ENCODE data around the gene ATAD3B.

DNA sequence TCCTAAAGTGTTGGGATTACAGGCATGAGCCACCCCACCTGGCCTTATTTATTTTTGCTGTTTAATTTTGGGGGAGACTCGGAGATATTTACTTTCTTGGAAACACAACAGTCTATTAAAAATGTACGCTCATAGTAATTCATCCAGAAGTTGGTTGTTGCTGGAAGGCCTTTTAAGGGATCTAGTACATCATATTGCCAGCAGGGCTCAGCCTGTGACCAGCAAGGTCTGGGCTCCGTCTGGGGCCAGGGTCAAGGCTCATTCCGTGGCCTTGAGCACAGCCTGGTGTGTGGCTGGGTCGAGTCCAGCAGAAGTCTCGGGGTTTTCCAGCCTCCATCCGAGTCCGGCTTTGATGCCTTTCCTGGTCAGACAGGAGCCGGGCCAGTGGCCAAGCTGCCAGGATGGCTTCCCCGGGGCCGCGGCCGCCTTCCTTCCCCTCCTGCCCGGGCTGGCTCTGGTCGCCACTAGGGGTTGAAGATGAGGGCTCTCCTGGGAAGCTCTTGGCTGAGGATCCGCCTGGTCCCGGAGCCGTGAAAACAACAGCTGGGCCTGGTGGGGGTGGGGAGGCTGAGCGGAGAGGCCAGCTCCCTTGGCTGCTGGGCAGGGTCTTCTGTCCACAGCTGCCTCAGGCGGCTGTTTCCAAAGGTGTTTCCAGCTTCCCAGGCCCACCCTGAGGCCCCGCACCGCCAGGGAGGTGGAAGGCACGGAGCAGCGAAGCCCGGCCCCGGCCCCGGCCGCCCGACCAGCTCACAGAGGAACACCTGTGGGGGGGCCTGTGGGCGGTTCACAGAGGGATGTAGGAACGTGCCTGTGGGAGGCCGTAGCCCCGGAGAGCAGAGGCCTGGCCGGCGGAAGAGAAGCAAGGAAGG lies 41.2 kb upstream of the ATAD3B start:
- TF ChIP-seq, protein P1, sequence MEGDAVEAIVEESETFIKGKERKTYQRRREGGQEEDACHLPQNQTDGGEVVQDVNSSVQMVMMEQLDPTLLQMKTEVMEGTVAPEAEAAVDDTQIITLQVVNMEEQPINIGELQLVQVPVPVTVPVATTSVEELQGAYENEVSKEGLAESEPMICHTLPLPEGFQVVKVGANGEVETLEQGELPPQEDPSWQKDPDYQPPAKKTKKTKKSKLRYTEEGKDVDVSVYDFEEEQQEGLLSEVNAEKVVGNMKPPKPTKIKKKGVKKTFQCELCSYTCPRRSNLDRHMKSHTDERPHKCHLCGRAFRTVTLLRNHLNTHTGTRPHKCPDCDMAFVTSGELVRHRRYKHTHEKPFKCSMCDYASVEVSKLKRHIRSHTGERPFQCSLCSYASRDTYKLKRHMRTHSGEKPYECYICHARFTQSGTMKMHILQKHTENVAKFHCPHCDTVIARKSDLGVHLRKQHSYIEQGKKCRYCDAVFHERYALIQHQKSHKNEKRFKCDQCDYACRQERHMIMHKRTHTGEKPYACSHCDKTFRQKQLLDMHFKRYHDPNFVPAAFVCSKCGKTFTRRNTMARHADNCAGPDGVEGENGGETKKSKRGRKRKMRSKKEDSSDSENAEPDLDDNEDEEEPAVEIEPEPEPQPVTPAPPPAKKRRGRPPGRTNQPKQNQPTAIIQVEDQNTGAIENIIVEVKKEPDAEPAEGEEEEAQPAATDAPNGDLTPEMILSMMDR (IDR thresholded peaks at IDR 0.05; ENCODE audit: insufficient read depth, low read length) = no peak
- TF ChIP-seq SPI1 (IDR thresholded peaks at IDR 0.05; ENCODE audit: borderline replicate concordance, low read depth) (no peak), GABPA (IDR thresholded peaks at IDR 0.05; ENCODE audit: low read depth) (no peak), POLR2AphosphoS5 (IDR thresholded peaks at IDR 0.05; ENCODE audit: low read depth) (no peak)
- TF ChIP-seq, protein P2, sequence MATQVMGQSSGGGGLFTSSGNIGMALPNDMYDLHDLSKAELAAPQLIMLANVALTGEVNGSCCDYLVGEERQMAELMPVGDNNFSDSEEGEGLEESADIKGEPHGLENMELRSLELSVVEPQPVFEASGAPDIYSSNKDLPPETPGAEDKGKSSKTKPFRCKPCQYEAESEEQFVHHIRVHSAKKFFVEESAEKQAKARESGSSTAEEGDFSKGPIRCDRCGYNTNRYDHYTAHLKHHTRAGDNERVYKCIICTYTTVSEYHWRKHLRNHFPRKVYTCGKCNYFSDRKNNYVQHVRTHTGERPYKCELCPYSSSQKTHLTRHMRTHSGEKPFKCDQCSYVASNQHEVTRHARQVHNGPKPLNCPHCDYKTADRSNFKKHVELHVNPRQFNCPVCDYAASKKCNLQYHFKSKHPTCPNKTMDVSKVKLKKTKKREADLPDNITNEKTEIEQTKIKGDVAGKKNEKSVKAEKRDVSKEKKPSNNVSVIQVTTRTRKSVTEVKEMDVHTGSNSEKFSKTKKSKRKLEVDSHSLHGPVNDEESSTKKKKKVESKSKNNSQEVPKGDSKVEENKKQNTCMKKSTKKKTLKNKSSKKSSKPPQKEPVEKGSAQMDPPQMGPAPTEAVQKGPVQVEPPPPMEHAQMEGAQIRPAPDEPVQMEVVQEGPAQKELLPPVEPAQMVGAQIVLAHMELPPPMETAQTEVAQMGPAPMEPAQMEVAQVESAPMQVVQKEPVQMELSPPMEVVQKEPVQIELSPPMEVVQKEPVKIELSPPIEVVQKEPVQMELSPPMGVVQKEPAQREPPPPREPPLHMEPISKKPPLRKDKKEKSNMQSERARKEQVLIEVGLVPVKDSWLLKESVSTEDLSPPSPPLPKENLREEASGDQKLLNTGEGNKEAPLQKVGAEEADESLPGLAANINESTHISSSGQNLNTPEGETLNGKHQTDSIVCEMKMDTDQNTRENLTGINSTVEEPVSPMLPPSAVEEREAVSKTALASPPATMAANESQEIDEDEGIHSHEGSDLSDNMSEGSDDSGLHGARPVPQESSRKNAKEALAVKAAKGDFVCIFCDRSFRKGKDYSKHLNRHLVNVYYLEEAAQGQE (IDR thresholded peaks at IDR 0.05; ENCODE audit: insufficient replicate concordance, low read depth) = no peak
